ENCODE results near the gene PI4KA.

GRCh38 chr22:20749453-20749852 lies 109.2 kb downstream of the PI4KA start:
- TF ChIP-seq POLR2AphosphoS5 (IDR thresholded peaks at IDR 0.05; ENCODE audit: low read depth, low read length), result no peak
- TF ChIP-seq POLR2A (IDR thresholded peaks at IDR 0.05; ENCODE audit: low read depth, low read length), result no peak
- no peak for TF ChIP-seq TAF1 (IDR thresholded peaks at IDR 0.05; ENCODE audit: borderline replicate concordance, low read depth, low read length)

Measured in GM12892 (cell line).